ENCODE results near the gene PDCL3.

DNA sequence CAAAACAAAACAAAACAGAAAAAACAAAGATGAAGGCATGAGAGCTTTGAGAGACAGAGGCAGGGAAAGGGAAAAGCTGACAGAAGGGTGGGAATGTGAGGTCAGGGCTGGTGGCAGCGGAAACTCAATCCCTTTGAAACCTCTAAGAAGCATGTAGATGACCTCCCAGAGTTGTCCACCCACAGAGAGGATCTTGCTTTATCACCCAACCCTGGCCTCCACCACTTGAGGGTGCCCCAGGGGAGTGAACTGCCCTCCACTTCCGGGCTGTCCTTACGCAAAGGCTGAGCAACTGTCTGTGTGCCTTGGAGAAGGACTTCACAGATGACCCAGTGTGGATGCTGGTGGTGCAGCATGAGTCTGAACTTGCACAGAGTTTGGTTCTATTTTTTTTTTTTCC, 26.7 kb downstream of the PDCL3 start:
- TF ChIP-seq CTCF (IDR thresholded peaks at IDR 0.05) = no peak
- no peak for TF ChIP-seq POLR2A (IDR thresholded peaks at IDR 0.05)

All from body of pancreas (tissue), 4 donors.